Panc1 (cell line): Measurements from ENCODE around the gene DLGAP1.

ENCODE experiments used
- POLR2AphosphoS5 ChIP-seq: IDR thresholded peaks from 2 replicates; pipeline ENCODE4 v1.6.1; 2012; ENCODE audit warnings: mild to moderate bottlenecking, low read depth, low read length, moderate library complexity
- TF ChIP-seq, protein P1 (sequence below): fragments of 450-650 bp; IDR thresholded peaks from 2 replicates; pipeline ENCODE4 v1.5.1; 2017; ENCODE audit warnings: mild to moderate bottlenecking

DNA sequence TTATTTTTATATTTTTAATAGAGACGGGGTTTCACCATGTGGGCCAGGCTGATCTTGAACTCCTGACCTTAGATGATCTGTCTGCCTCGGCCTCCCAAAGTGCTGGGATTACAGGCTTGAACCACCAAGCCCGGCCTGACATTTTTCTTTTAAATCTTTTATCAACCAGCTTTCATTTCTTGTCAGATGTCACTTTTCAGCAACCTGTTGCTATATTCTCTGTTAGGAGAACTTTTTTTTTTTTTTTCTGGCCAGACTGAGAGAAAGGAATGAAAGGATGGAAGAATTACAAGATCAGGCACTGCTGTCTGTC, 858.8 kb downstream of the DLGAP1 start:
- TF ChIP-seq, protein P1, sequence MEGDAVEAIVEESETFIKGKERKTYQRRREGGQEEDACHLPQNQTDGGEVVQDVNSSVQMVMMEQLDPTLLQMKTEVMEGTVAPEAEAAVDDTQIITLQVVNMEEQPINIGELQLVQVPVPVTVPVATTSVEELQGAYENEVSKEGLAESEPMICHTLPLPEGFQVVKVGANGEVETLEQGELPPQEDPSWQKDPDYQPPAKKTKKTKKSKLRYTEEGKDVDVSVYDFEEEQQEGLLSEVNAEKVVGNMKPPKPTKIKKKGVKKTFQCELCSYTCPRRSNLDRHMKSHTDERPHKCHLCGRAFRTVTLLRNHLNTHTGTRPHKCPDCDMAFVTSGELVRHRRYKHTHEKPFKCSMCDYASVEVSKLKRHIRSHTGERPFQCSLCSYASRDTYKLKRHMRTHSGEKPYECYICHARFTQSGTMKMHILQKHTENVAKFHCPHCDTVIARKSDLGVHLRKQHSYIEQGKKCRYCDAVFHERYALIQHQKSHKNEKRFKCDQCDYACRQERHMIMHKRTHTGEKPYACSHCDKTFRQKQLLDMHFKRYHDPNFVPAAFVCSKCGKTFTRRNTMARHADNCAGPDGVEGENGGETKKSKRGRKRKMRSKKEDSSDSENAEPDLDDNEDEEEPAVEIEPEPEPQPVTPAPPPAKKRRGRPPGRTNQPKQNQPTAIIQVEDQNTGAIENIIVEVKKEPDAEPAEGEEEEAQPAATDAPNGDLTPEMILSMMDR: no peak
- no peak for TF ChIP-seq POLR2AphosphoS5
